Activated CD8-positive, alpha-beta T cell treated with anti-CD3 and anti-CD28 coated beads for 36 hours (primary cell): ENCODE data around the gene ROS1. TPM values are rescaled to one million over a fixed set of nuclear protein-coding genes. Genes with fewer than 3 reads are reported as not detected.

Experiments
- ATAC-seq: fragments of 200-7000 bp; cut with Tn5 transposase; one replicate; pipeline ENCODE4 v1.10.0; 2021; ENCODE audit warnings: mild to moderate bottlenecking, moderate library complexity
- CTCF ChIA-PET: fragments of 350-600 bp; sonication (Branson Sonifier 250); formaldehyde crosslinking; loops from one replicate; lab custom pipeline; 2021; ENCODE audit warnings: antibody characterized with exemption; lab: Charles Lee
- POLR2A ChIA-PET: fragments of 350-600 bp; sonication (Branson Sonifier 250); formaldehyde crosslinking; loops from one replicate; lab custom pipeline; 2021; ENCODE audit warnings: antibody characterized with exemption; lab: Charles Lee
- DNase-seq: peaks from one replicate; pipeline ENCODE4 v3.0.0-alpha.2; 2020
- H3K27ac Mint-ChIP-seq: one replicate; pipeline ENCODE4 v1.8.0; 2021; ENCODE audit warnings: mild to moderate bottlenecking, mixed read lengths
- H3K27me3 Mint-ChIP-seq: one replicate; pipeline ENCODE4 v1.8.0; 2021; ENCODE audit warnings: mixed read lengths
- H3K36me3 Mint-ChIP-seq: one replicate; pipeline ENCODE4 v1.8.0; 2021; ENCODE audit warnings: low read depth, mixed read lengths
- H3K4me1 Mint-ChIP-seq: one replicate; pipeline ENCODE4 v1.8.0; 2021; ENCODE audit warnings: low read depth, mixed read lengths
- H3K4me3 Mint-ChIP-seq: one replicate; pipeline ENCODE4 v1.8.0; 2021; ENCODE audit warnings: mild to moderate bottlenecking, moderate library complexity, mixed read lengths
- H3K9me3 Mint-ChIP-seq: one replicate; pipeline ENCODE4 v1.8.0; 2021; ENCODE audit warnings: mixed read lengths
- CTCF ChIP-seq: fragments of 200-600 bp; IDR thresholded peaks from one replicate; pipeline ENCODE4 v1.8.0; 2022; ENCODE audit warnings: antibody characterized with exemption, mild to moderate bottlenecking
- intact Hi-C: fragments of 100-400 bp; cut with micrococcal nuclease; formaldehyde crosslinking; loops from one replicate; pipeline ENCODE4 v1.10.0; 2022
- total RNA-seq, 2 experiments: library from RNA; stranded (reverse); gene quantifications; one replicate each; pipeline ENCODE4 v1.2.3, GENCODE V29; 2021

Gene ROS1
- total RNA-seq, 2 experiments from 2014 or later: not detected

DNA sequence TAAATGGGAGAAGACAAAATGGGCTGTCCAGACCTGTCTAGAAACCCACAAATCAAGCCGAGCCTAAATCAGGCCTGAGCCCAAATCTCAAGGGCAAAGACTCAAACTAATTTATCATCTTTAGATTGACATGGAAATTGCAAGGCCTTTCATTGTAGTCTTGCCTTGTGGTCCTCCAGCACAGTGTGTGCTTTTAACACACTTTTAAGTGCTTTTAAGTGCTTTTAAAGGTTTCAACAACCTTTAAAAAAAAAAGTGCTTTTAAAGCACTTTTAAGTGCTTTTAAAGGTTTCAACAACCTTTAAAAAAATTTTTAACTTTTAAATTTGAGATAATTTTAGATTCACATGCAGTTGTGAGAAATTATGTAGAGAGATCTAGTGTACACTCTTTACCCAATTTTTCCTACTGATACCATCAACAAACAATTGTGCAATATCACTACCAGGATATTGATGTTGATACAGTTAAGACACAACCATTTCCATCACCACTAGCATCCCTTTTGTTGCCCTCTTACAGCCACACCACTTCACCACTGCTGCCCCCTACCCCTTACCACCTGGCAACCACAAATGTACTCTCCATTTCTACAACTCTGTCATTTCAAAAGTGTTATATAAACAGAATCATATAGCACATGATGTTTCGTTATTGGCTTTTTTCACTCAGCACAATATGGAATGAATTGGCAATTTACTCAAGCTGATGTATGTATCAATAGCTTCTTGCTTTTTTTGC lies 33.6 kb upstream of the ROS1 start:
- TF ChIP-seq CTCF: no peak
- Mint-ChIP-seq H3K4me3 (no peak overlapping the region), H3K4me1 (peaks cover 10% of the 10 kb centered on the region), H3K36me3 (no peaks in the 10 kb centered on the region), H3K9me3 (no peaks in the 10 kb centered on the region), H3K27me3 (no peaks in the 10 kb centered on the region), H3K27ac (no peak overlapping the region)
- ATAC-seq: no peak
- intact Hi-C loops: no loop called here
- CTCF ChIA-PET: no interaction called here
- no peak for DNase-seq
- POLR2A ChIA-PET: no interaction called here

DNA sequence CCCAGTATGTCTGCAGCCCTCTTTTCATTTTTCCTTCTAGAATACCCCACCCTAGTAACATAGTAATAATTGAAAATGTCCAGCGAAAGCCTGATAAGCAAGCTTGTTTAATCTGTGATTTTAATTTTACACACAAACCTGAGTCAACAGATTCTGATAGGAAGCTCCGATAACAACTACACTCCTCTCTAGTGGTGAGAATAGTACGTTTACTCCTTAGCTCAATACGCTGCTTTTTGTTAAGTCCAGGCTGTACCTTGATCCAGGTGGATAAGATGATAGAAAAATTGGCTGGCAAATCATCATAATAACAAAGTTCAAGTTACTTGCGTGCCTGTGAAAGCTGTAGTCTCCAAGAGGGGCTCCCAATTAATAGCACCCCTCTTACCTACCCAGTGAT lies 31.3 kb upstream of the ROS1 start:
- ChIA-PET CTCF (interaction anchor here (0.9 to 1.4 kb wide), 3 partner anchors 8 to 100 kb away, joined by 3 read pairs; no protein-coding TSS in a partner anchor), POLR2A (no interaction called here)
- H3K27me3 Mint-ChIP-seq: peaks cover 3% of the 10 kb centered on the region
- no peak overlapping the region for H3K27ac Mint-ChIP-seq
- no peaks in the 10 kb centered on the region for H3K4me1 Mint-ChIP-seq
- intact Hi-C loops: no loop called here
- no peaks in the 10 kb centered on the region for H3K9me3 Mint-ChIP-seq
- ATAC-seq (no peak), DNase-seq (no peak)
- no peak overlapping the region for H3K4me3 Mint-ChIP-seq
- no peaks in the 10 kb centered on the region for H3K36me3 Mint-ChIP-seq
- TF ChIP-seq CTCF: no peak

DNA sequence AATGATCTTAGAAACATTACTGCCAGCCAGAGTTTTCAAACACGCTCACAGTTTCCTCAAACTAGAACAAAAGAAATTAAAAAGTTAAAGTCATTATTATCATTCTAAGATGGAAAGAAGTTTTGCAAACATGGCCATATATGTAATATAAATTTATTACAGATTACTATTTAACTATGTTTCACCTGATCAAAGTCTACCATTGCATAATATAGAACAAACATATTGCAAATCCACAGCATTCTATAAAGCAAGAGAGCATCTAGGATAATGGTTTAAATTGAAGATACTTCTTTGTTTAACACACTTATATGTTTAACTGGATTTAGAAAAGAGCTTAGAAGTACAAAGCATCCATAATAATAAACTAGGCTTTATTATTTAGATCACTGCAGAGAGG lies 30.5 kb upstream of the ROS1 start:
- no peak overlapping the region for H3K4me3 Mint-ChIP-seq
- ChIA-PET POLR2A (no interaction called here), CTCF (interaction anchor here (1.0 to 1.9 kb wide), 5 partner anchors 9 to 148 kb away, joined by 3 to 6 read pairs (median 3); no protein-coding TSS in a partner anchor)
- intact Hi-C loops: no loop called here
- peaks cover 3% of the 10 kb centered on the region for H3K27me3 Mint-ChIP-seq
- H3K4me1 Mint-ChIP-seq: no peaks in the 10 kb centered on the region
- H3K9me3 Mint-ChIP-seq: no peaks in the 10 kb centered on the region
- no peak overlapping the region for H3K27ac Mint-ChIP-seq
- no peak for TF ChIP-seq CTCF
- H3K36me3 Mint-ChIP-seq: no peaks in the 10 kb centered on the region
- ATAC-seq (no peak), DNase-seq (no peak)

DNA sequence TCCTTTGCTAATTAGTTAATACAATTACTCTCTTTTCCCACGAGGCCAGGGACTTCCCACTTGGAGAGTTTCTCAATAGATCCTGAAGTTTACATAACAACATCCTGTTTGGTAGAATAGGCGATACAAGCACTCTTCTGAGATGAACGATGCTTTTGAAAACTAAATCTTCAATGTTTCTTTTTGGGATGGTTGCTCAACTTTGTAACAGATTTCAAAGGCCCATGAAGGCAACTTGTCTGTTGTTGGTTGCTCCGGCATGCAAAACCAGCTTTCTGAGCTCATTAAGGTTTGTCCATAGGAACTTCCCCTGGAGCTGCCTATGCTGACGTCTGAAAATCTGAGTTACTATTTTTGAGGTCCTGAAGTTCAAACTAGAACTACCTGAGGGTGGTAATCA lies 25.9 kb upstream of the ROS1 start:
- no peak overlapping the region for H3K4me3 Mint-ChIP-seq
- POLR2A ChIA-PET: no interaction called here
- no peak for TF ChIP-seq CTCF
- ATAC-seq (no peak), DNase-seq (no peak)
- no peak overlapping the region for H3K27ac Mint-ChIP-seq
- intact Hi-C loops: loop anchor here (2.0 kb wide), 1 partner anchor 105 kb away; no protein-coding TSS in a partner anchor
- CTCF ChIA-PET: interaction anchor here (0.6 to 8.0 kb wide), 5 partner anchors 28 to 159 kb away, joined by 3 to 231 read pairs (median 3); partner anchors contain the start of gene GOPC
- H3K4me1 Mint-ChIP-seq: no peaks in the 10 kb centered on the region
- no peaks in the 10 kb centered on the region for H3K36me3 Mint-ChIP-seq
- H3K27me3 Mint-ChIP-seq: peaks cover 14% of the 10 kb centered on the region
- no peaks in the 10 kb centered on the region for H3K9me3 Mint-ChIP-seq
